ENCODE data around the gene RNU5B-1.

DNA sequence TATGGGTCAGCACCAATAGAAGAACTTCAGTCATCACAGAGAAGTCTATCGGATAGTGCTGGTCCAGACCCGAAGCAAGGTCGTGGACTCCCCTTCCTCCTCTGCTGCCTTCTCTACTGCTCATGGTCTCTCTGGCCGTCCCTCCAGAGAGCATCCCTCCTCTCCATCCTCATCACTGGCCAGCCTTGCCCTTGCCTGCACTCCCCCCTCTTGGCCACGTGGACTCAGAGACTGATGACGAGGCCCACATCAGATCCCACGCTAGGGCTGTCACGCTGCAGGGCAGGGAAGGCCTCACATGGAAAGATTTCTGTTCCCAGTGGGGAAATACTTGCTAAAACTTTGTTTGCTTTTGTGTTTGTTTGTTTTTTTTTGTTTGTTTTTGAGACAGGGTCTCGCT, 38.0 kb downstream of the RNU5B-1 start:
- TF ChIP-seq, protein P1, sequence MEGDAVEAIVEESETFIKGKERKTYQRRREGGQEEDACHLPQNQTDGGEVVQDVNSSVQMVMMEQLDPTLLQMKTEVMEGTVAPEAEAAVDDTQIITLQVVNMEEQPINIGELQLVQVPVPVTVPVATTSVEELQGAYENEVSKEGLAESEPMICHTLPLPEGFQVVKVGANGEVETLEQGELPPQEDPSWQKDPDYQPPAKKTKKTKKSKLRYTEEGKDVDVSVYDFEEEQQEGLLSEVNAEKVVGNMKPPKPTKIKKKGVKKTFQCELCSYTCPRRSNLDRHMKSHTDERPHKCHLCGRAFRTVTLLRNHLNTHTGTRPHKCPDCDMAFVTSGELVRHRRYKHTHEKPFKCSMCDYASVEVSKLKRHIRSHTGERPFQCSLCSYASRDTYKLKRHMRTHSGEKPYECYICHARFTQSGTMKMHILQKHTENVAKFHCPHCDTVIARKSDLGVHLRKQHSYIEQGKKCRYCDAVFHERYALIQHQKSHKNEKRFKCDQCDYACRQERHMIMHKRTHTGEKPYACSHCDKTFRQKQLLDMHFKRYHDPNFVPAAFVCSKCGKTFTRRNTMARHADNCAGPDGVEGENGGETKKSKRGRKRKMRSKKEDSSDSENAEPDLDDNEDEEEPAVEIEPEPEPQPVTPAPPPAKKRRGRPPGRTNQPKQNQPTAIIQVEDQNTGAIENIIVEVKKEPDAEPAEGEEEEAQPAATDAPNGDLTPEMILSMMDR (IDR thresholded peaks at IDR 0.05; ENCODE audit: insufficient read depth, low read length, poor library complexity, severe bottlenecking), result no peak
- TF ChIP-seq EZH2phosphoT487 (conservative IDR thresholded peaks at IDR 0.05; ENCODE audit: low read length), result no peak

Data from SU-DHL-6 (cell line).